Loucy (cell line): ENCODE data around the gene ZBTB11.

Experiments used
- EZH2phosphoT487 ChIP-seq: fragments of 200-600 bp; IDR thresholded peaks from 2 replicates; pipeline ENCODE4 v1.6.1; 2018; ENCODE audit warnings: antibody characterized with exemption, mild to moderate bottlenecking, moderate library complexity, borderline replicate concordance
- TF ChIP-seq, protein P1 (sequence below): fragments of 200-600 bp; sonication (generic); conservative IDR thresholded peaks from 2 replicates; pipeline ENCODE4 v1.5.1; 2014; ENCODE audit warnings: mild to moderate bottlenecking, antibody characterized with exemption, low read length

DNA sequence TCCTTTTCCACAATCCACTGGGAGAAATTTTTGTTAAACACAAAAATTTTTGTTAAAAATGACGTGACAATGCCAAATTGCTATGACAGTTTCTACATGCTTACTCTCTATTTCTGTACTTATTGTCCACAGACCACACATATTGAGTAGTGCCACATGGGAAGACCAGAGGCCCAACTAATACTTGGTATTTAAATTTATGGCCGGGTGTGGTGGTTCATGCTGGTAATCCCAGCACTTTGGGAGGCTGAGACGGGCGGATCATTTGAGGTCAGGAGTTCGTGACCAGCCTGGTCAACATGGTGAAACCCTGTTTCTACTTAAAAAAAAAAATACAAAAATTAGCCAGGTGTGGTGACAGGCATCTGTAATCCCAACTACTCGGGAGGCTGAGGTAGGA is 20.3 kb downstream of the ZBTB11 start:
- TF ChIP-seq, protein P1, sequence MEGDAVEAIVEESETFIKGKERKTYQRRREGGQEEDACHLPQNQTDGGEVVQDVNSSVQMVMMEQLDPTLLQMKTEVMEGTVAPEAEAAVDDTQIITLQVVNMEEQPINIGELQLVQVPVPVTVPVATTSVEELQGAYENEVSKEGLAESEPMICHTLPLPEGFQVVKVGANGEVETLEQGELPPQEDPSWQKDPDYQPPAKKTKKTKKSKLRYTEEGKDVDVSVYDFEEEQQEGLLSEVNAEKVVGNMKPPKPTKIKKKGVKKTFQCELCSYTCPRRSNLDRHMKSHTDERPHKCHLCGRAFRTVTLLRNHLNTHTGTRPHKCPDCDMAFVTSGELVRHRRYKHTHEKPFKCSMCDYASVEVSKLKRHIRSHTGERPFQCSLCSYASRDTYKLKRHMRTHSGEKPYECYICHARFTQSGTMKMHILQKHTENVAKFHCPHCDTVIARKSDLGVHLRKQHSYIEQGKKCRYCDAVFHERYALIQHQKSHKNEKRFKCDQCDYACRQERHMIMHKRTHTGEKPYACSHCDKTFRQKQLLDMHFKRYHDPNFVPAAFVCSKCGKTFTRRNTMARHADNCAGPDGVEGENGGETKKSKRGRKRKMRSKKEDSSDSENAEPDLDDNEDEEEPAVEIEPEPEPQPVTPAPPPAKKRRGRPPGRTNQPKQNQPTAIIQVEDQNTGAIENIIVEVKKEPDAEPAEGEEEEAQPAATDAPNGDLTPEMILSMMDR, result no peak
- TF ChIP-seq EZH2phosphoT487, result no peak
